Central memory CD4-positive, alpha-beta T cell (primary cell): ENCODE results near the gene KCNJ14.

ENCODE experiments used
- DNase-seq: peaks from one replicate; pipeline ENCODE4 v3.0.0; 2022
- total RNA-seq, 3 experiments: gene quantifications; one replicate each; lab custom pipeline; 2026; lab: John Stamatoyannopoulos, UW

KCNJ14 gene
- total RNA-seq = 1.5 to 3.3 (median 2.9) reads per million in 3 experiments

GRCh38 chr19:48455171-48455907 lies at the start of gene KCNJ14:
Gene KCNJ14 (plus strand): TSS chr19:48455574. CDS start chr19:48461725, 6,151 bp downstream.
- no peak for DNase-seq

GRCh38 chr19:48405850-48406249 lies 49.5 kb upstream of the KCNJ14 start:
- no peak for DNase-seq

GRCh38 chr19:48413879-48414587 lies 41.3 kb upstream of the KCNJ14 start:
- no peak for DNase-seq

GRCh38 chr19:48415395-48415794 lies 40.0 kb upstream of the KCNJ14 start:
- DNase-seq = peak; percentile 61

GRCh38 chr19:48415806-48416221 lies 39.6 kb upstream of the KCNJ14 start:
- DNase-seq = no peak

- DNase-seq = no peak
Measured at GRCh38 chr19:48417421-48417820, 38.0 kb upstream of the KCNJ14 start.

GRCh38 chr19:48418317-48419064 lies 36.9 kb upstream of the KCNJ14 start:
- no peak for DNase-seq

GRCh38 chr19:48419158-48419920 lies 36.0 kb upstream of the KCNJ14 start:
- DNase-seq = peak; percentile 72

GRCh38 chr19:48421548-48421947 lies 33.8 kb upstream of the KCNJ14 start:
- DNase-seq = no peak

GRCh38 chr19:48424694-48425219 lies 30.6 kb upstream of the KCNJ14 start:
- no peak for DNase-seq

GRCh38 chr19:48428670-48429069 lies 26.7 kb upstream of the KCNJ14 start:
- no peak for DNase-seq

GRCh38 chr19:48433337-48433736 lies 22.0 kb upstream of the KCNJ14 start:
- DNase-seq = no peak

- no peak for DNase-seq
Measured at GRCh38 chr19:48436586-48436985, 18.8 kb upstream of the KCNJ14 start.

- no peak for DNase-seq
Measured at GRCh38 chr19:48441360-48442050, 13.9 kb upstream of the KCNJ14 start.

GRCh38 chr19:48442116-48443035 lies 13.0 kb upstream of the KCNJ14 start:
- DNase-seq = no peak

GRCh38 chr19:48443256-48443655 lies 12.1 kb upstream of the KCNJ14 start:
- DNase-seq = no peak

GRCh38 chr19:48443731-48444128 lies 11.6 kb upstream of the KCNJ14 start:
- DNase-seq = no peak

GRCh38 chr19:48444129-48444935 lies 11.0 kb upstream of the KCNJ14 start:
- DNase-seq = no peak

- no peak for DNase-seq
Measured at GRCh38 chr19:48444936-48445200, 10.5 kb upstream of the KCNJ14 start.

GRCh38 chr19:48445256-48445605 lies 10.1 kb upstream of the KCNJ14 start:
- DNase-seq = no peak
